PC-3 (cell line): ENCODE data around the gene RALB. TPM values are rescaled to one million over a fixed set of nuclear protein-coding genes. Genes with fewer than 3 reads are reported as not detected.

ENCODE experiments used
- ATAC-seq: fragments of 200-7000 bp; cut with Tn5 transposase; 2 replicates; pipeline ENCODE4 v1.9.1; 2020; ENCODE audit warnings: mild to moderate bottlenecking, moderate library complexity
- BruUV-seq: library from RNA; stranded (reverse); fragments of 400-500 nt; replicated peaks from 2 replicates; lab custom pipeline; 2021; lab: Mats Ljungman, UMichigan
- CTCF ChIA-PET: fragments of 300-600 bp; sonication (Branson Sonifier 250); formaldehyde crosslinking; loops from one replicate; lab custom pipeline; 2022; ENCODE audit warnings: antibody characterized with exemption; lab: Charles Lee
- POLR2A ChIA-PET: fragments of 300-600 bp; sonication (Branson Sonifier 250); formaldehyde crosslinking; loops from one replicate; lab custom pipeline; 2022; ENCODE audit warnings: antibody characterized with exemption; ENCODE audit not compliant: unreplicated experiment; lab: Charles Lee
- DNase-seq: peaks from one replicate; pipeline ENCODE4 v3.0.0-alpha.2; 2015
- H2AFZ ChIP-seq: fragments of 300-600 bp; sonication (generic); 2 replicates; pipeline ENCODE4 v1.6.0; 2016; ENCODE audit warnings: antibody characterized with exemption, low read length
- H3F3A ChIP-seq: fragments of 300-600 bp; sonication (generic); one replicate; pipeline ENCODE4 v1.6.0; 2017; ENCODE audit warnings: antibody characterized with exemption, low read length, control low read depth, mild to moderate bottlenecking; ENCODE audit not compliant: unreplicated experiment
- H3K27ac ChIP-seq: fragments of 300-600 bp; sonication (generic); 2 replicates; pipeline ENCODE4 v1.5.1; 2016; ENCODE audit warnings: mild to moderate bottlenecking, low read length
- H3K27me3 ChIP-seq: fragments of 300-600 bp; sonication (generic); 2 replicates; pipeline ENCODE4 v1.6.1; 2016; ENCODE audit warnings: low read length, mixed read lengths
- H3K36me3 ChIP-seq: fragments of 300-600 bp; sonication (generic); 2 replicates; pipeline ENCODE4 v1.6.1; 2016; ENCODE audit warnings: low read depth, mixed run types, low read length, mixed read lengths
- H3K4me1 ChIP-seq: fragments of 300-600 bp; sonication (generic); 2 replicates; pipeline ENCODE4 v1.5.1; 2016; ENCODE audit warnings: low read length; ENCODE audit not compliant: insufficient read depth
- H3K4me2 ChIP-seq: fragments of 300-600 bp; sonication (generic); 2 replicates; pipeline ENCODE4 v1.6.0; 2016; ENCODE audit warnings: low read length
- H3K4me3 ChIP-seq: fragments of 300-600 bp; sonication (generic); 2 replicates; pipeline ENCODE4 v1.5.1; 2016; ENCODE audit warnings: mild to moderate bottlenecking, low read length, mixed read lengths
- H3K79me2 ChIP-seq: fragments of 300-600 bp; sonication (generic); 2 replicates; pipeline ENCODE4 v1.6.1; 2017; ENCODE audit warnings: low read length, mixed read lengths
- H3K9ac ChIP-seq: fragments of 300-600 bp; sonication (generic); 2 replicates; pipeline ENCODE4 v1.6.0; 2016; ENCODE audit warnings: mild to moderate bottlenecking, low read length
- H3K9me2 ChIP-seq: fragments of 300-600 bp; sonication (generic); replicated peaks from 2 replicates; pipeline ENCODE4 v1.6.1; 2016; ENCODE audit warnings: mixed run types, low read length, mixed read lengths
- H3K9me3 ChIP-seq: fragments of 300-600 bp; sonication (generic); 2 replicates; pipeline ENCODE4 v1.6.1; 2016; ENCODE audit warnings: low read length, mixed read lengths
- H4K20me1 ChIP-seq: fragments of 300-600 bp; sonication (generic); 2 replicates; pipeline ENCODE4 v1.6.1; 2016; ENCODE audit warnings: low read length, mixed read lengths
- CTCF ChIP-seq: fragments of 300-600 bp; sonication (generic); conservative IDR thresholded peaks from 2 replicates; pipeline ENCODE4 v1.5.1; 2017; ENCODE audit warnings: antibody characterized with exemption, low read depth, mild to moderate bottlenecking, low read length
- EZH2 ChIP-seq: fragments of 300-600 bp; sonication (generic); IDR thresholded peaks from one replicate; pipeline ENCODE4 v1.6.1; 2017; ENCODE audit warnings: antibody characterized with exemption, mild to moderate bottlenecking, low read length; ENCODE audit not compliant: unreplicated experiment
- EZH2phosphoT487 ChIP-seq: fragments of 300-600 bp; sonication (generic); IDR thresholded peaks from 2 replicates; pipeline ENCODE4 v1.6.1; 2018; ENCODE audit warnings: mild to moderate bottlenecking, antibody characterized with exemption, low read length, borderline replicate concordance
- intact Hi-C: fragments of 100-400 bp; cut with micrococcal nuclease; formaldehyde crosslinking; loops from 2 replicates; pipeline ENCODE4 v1.9.0; 2023
- total RNA-seq: library from RNA; depleted of rRNA; stranded (reverse); fragments of >200 nt; gene quantifications from 2 replicates; pipeline ENCODE4 v1.2.3, GENCODE V29; 2014

Gene RALB
- total RNA-seq, 1 experiment from 2014 or later, result 57.9 TPM

GRCh38 chr2:120226316-120226715, 26.3 kb upstream of the RALB start:
- ATAC-seq (no peak), DNase-seq (no peak)
- Histone ChIP-seq H2AFZ (no peak overlapping the region), H3K9ac (no peak overlapping the region), H3F3A (no peaks in the 10 kb centered on the region), H3K79me2 (peaks cover 19% of the 10 kb centered on the region), H3K27me3 (no peaks in the 10 kb centered on the region), H3K4me1 (peaks cover 62% of the 10 kb centered on the region), H3K9me2 (no peaks in the 10 kb centered on the region), H3K36me3 (0 out of 2 replicates have a peak, but pooled peaks cover 5% of the 10 kb centered on the region), H3K4me3 (no peak overlapping the region), H4K20me1 (no peaks in the 10 kb centered on the region), H3K9me3 (no peaks in the 10 kb centered on the region), H3K27ac (no peak overlapping the region), H3K4me2 (no peak overlapping the region)
- ChIA-PET CTCF (no interaction called here), POLR2A (no interaction called here)
- intact Hi-C loops, result no loop called here
- TF ChIP-seq CTCF (no peak), EZH2phosphoT487 (no peak), EZH2 (no peak)
- BruUV-seq, result no TSS peak

- intact Hi-C loops, result no loop called here
- peaks cover 9% of the 10 kb centered on the region for H3K79me2 ChIP-seq
- no peaks in the 10 kb centered on the region for H3K9me2 ChIP-seq
- no peak overlapping the region for H3K4me3 ChIP-seq
- H3K4me2 ChIP-seq, result no peak overlapping the region
- TF ChIP-seq EZH2 (no peak), CTCF (no peak), EZH2phosphoT487 (no peak)
- 0 out of 2 replicates have a peak, but pooled peaks cover 3% of the 10 kb centered on the region for H3K36me3 ChIP-seq
- H3K9me3 ChIP-seq, result no peaks in the 10 kb centered on the region
- H4K20me1 ChIP-seq, result no peaks in the 10 kb centered on the region
- no peak for ATAC-seq
- no peak overlapping the region for H2AFZ ChIP-seq
- no TSS peak for BruUV-seq
- H3K27ac ChIP-seq, result no peak overlapping the region
- H3K27me3 ChIP-seq, result no peaks in the 10 kb centered on the region
- peak; percentile 43 for DNase-seq
- H3K9ac ChIP-seq, result no peak overlapping the region
- H3K4me1 ChIP-seq, result peaks cover 61% of the 10 kb centered on the region
- ChIA-PET CTCF (interaction anchor here (1.6 kb wide), 1 partner anchor 86 kb away, joined by 7 read pairs; no protein-coding TSS in a partner anchor), POLR2A (no interaction called here)
- no peaks in the 10 kb centered on the region for H3F3A ChIP-seq
These were observed 25.3 kb upstream of the RALB start for GRCh38 chr2:120227111-120227991.

- H4K20me1 ChIP-seq, result no peaks in the 10 kb centered on the region
- H2AFZ ChIP-seq, result peak overlapping the region; percentile 19; the same call in 1 of the 2 replicates
- no peaks in the 10 kb centered on the region for H3K79me2 ChIP-seq
- H3K27me3 ChIP-seq, result no peaks in the 10 kb centered on the region
- peaks cover 55% of the 10 kb centered on the region for H3K4me1 ChIP-seq
- peak; percentile 46 for ATAC-seq
- intact Hi-C loops, result loop anchor here (1.0 to 2.0 kb wide), 2 partner anchors 58 to 85 kb away; no protein-coding TSS in a partner anchor
- no TSS peak for BruUV-seq
- TF ChIP-seq EZH2phosphoT487 (no peak), EZH2 (no peak), CTCF (peak; percentile 60)
- no peaks in the 10 kb centered on the region for H3F3A ChIP-seq
- H3K36me3 ChIP-seq, result no peaks in the 10 kb centered on the region
- peak; percentile 57 for DNase-seq
- H3K9me2 ChIP-seq, result no peaks in the 10 kb centered on the region
- no peaks in the 10 kb centered on the region for H3K9me3 ChIP-seq
- POLR2A ChIA-PET, result no interaction called here
- H3K4me2 ChIP-seq, result peak overlapping the region; percentile 16; the same call in 1 of the 2 replicates
- CTCF ChIA-PET, result interaction anchor here (1.0 to 1.6 kb wide), 2 partner anchors 53 to 85 kb away, joined by 3 to 7 read pairs; no protein-coding TSS in a partner anchor
- no peak overlapping the region for H3K27ac ChIP-seq
- no peak overlapping the region for H3K4me3 ChIP-seq
- H3K9ac ChIP-seq, result no peak overlapping the region
These were observed 24.1 kb upstream of the RALB start for GRCh38 chr2:120228503-120228902.
